ENCODE measurements around the gene ZNF207.
"Not testable (repeated sequence)": the region's sequence is repeated elsewhere in the genome, so short reads cannot be mapped to it uniquely, and the experiment has no call there.

Gene ZNF207

GRCh38 chr17:32335687-32336086, 14.3 kb upstream of the ZNF207 start:
- no peak for DNase-seq

DNA sequence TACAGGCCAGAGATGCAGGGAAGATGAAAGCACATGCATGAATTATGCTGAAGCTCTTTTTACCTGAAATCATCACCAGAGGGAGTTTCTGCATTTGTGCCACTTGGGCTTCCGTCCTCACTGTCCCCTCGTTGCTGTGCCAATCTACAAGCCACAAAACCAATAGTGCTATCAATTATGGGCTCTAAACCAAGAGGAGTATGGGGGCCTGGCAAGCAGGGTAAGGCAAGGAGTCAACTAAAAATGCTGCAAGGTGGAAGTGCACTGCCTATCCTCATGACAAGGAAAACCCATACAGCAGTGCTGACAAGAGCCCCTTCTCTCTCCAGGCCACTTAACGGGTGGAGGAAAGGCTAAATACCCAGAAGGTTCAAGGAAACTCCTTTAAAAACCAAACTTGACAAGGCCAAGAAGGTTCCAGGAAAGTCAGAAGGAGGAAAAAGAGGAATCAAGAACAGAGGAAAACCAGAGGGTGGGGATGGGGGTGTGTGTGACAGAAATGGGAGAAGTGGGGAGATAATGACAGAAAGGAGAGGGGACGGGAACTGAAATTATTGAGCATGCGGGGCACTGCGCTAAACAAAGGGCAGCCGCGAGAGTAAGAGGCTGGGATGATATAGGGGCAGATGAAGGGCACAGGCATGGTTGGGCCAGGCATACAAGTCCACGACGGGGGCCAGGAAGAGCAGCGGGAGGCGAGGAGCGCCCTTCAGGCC, 8.7 kb upstream of the ZNF207 start:
- DNase-seq = peak; percentile 60 to 69

DNA sequence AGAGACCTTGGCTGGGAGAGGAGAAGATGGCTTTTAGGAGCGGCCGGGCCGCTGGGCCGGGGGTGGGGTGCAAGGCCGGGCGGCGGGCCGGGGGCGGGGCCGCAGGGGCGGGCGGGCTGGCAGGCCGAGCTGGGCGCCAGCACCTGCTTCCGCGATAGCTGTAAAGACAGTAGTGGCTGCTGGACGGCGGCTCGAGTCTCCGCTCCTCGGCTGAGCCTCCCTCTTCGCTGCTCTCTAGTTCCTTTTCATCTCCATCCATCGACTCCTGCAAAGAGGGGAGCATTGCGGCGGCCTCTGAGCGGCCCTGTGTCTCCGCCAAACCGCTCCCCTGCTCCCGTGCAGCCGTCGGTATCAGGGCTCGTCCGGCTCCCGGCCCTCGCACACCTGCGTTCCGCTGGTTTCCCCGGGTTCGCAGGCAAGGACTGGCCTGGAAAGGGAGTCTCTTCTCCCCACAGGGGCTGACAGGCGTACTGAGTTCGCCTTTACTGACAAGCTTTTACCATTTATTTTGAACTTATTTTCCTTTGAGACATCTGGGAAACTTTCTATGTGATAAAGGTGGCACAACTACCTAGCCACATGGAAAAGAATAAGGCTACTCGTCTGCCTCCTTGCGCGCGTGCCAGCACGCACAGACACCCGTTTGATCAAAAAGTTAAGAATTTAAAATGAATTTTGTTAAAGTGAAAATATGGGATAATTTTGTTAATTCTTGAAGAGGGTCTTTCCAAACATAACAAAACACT, 7.9 kb upstream of the ZNF207 start, which contains the start of gene C17orf75:
C17orf75 (minus strand) TSS at position 317 of the 746 bp plus-strand sequence; CDS start at position 283, 34 bp downstream.
- DNase-seq = peak; percentile 90 to 92

- peak in 1 of 2 experiments; percentile 18 for DNase-seq
Measured at GRCh38 chr17:32342603-32343325, 7.2 kb upstream of the ZNF207 start.

DNA sequence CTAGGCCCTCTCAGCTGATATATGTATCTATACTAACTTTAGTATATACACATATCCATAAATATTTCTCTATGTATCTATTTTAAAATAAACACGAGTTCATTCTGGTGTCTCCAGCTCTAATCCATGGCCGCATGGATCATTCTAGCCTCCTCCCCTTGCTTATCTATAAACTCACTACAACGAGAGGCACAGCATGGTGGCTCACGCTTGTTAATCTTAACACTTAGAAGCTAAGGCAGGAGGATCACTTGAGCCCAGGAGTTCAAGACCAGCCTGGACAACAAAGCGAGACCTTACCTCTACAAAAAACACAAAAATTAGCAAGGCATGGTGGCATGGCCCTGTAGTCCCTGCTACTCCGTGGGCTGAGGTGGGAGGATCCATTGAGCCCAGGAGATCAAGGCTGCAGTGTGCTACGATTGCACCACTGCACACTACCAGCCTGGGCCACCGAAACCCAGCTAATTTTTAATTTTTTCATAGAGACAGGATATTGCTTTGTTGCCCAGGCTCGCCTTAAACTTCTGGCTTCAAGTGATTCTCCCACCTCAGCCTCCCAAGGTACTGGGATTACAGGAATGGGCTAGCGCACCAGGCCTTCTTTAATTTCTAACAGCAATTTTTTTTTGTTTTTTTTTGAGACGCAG, 3.9 kb upstream of the ZNF207 start:
- no peak for DNase-seq

DNA sequence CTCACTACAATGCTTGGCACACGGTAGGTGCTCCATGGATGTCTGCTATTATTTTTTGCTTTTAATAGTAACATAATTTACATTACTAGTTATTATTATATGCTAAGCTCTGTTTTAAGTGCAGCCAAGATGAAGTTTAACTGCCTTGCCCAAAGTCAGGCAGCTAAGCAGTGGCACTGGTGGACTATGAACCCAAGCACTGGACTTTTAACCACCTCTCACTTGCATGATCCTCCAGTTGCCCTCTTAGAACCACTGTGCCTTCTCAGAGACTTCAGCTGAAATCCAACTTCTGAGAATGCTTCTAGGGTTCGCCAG, 1.5 kb upstream of the ZNF207 start:
- no peak for DNase-seq

- peak; percentile 41 to 46 for DNase-seq
Measured at GRCh38 chr17:32349503-32349853, 479 bp upstream of the ZNF207 start.

GRCh38 chr17:32350666-32351418, 885 bp downstream of the ZNF207 start:
- DNase-seq = no peak

DNA sequence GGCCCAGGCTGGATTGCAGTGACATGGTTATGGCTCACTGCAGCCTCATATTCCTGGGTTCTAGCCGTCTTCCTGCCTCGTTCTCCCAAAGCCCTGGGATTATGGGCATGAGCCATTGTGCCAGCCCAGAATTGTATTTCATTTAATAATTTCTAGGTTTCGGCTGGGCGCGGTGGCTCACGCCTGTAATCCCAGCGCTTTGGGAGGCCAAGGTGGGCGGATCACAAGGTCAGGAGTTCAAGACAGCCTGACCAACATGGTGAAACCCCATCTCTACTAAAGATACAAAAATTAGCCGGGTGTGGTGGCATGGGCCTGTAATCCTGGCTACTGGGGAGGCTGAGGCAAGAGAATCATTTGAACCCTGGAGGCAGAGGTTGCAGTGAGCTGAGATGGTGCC, 2.8 kb downstream of the ZNF207 start:
- not testable (repeated sequence) for DNase-seq

DNA sequence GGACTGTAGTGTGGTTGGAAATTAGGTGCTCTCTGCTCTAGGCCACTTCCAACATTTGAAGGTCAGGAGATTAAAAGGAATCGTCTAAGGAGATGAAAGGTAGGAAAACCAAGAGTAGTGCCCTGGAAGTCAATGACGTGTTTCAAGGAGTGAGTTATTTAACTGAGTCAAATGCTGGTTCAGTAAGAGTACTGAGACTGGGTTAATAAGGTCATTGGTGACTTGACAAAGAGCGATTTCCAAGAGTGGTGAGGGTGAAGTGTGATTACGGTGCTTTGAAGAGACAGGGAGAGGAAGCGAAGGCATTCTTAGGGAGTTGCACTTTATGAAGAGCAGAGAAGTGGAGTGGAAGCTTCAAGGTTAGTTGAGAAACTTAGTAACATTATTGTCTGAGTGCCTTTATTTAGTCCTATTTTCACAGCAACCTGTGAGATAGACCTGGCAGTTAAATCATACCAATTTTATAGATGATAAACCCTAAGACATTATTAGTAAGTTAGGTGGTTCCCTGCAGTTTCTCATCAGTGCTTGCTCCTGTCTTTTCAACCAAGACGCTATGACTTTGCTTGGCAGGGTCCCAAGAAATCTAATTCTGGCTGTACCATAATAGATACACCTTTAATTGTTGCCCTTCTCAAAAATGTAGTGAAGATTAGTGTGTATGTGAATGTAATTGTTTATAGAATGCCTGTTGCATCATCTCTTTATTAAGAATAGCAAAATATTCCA, 5.9 kb downstream of the ZNF207 start:
- no peak for DNase-seq

- DNase-seq = no peak
Measured at GRCh38 chr17:32356378-32356743, 6.4 kb downstream of the ZNF207 start.

- no peak for DNase-seq
Measured at GRCh38 chr17:32356750-32357149, 6.8 kb downstream of the ZNF207 start.

DNA sequence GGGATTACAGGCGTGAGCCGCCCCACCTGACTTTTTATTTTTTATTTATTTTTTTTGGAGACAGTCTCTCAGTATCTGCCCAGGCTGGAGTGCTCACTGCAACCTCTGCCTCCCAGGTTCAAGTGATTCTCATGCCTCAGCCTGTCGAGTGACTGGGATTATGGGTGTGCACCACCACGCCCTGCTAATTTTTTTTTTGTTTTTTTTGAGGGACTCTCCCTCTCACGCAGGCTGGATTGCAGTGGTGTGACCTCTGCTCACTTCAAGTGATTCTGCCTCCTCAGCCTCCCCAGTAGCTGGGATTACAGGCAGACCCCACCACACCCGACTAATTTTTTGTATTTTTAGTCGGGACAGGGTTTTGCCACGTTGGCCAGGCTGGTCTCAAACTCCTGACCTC, 7.7 kb downstream of the ZNF207 start:
- DNase-seq = no peak

DNA sequence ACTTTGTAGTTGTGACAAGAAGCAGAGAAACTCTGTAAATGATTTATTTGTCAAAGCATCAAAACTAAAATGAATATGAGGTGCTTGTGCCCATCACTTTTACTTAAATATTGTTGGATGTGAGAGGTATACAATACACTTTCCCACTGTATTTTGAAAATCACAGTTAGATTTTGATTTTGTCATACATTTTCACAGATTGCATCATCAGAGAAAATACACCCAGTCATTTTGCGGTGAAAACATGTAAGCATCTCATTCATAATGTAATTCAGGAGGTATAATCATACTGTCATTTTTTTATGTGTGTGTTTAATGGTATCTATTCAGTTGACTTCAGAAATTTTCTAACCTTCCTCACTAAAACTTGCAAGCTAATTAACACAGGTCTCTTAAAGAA, 11.3 kb downstream of the ZNF207 start:
- DNase-seq = no peak

DNA sequence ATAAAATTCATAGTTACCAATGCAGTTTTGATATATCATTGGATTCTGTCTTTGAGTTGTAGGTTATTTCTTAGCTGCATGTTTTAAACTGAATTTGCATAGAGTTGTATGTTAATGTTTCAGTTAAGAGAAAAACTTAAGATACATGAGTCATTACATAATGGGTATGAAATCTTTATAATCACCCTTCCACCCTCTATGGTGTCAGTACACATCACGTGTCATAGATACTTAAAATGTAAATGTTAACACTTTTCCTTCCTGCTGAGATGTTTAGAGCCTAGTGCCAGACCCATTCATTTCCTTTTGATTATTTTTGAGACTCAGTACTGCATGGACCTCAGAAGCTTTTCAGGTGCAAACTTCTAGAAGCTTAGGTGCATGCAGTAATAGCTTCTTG, 20.5 kb downstream of the ZNF207 start:
- no peak for DNase-seq

GRCh38 chr17:32382526-32383223, 32.7 kb downstream of the ZNF207 start:
- no peak for DNase-seq

GRCh38 chr17:32383926-32384434, 34.0 kb downstream of the ZNF207 start:
- no peak for DNase-seq

GRCh38 chr17:32385121-32385520, 35.2 kb downstream of the ZNF207 start:
- no peak for DNase-seq

- DNase-seq = no peak
Measured at GRCh38 chr17:32385971-32386370, 36.0 kb downstream of the ZNF207 start.

DNA sequence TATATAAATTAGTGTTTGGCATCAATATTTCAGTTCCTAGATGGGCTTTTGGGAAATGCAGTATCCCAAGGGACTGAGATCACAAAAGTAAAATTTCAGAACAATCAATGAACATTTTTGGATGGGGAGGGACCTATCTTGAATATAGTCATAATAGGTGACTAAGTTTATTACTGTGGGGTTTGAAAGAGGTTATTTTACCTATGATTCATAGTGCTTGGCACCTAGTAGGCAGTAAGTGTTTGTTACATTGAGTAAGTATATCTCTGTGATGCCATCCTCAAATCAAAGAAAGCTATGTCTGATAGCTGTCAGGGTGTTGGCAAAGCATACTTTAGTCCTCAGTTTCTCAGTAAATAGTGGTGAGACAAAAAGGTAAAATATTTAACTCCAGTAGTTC, 36.9 kb downstream of the ZNF207 start:
- no peak for DNase-seq

GRCh38 chr17:32388128-32388527, 38.2 kb downstream of the ZNF207 start:
- DNase-seq = not testable (repeated sequence)

All from activated T-cell treated with anti-CD3 and anti-CD28 coated beads, Interleukin-2, amount 50 U/mL, for 48 hours (primary cell).